NCI-H2196 treated with DMSO at 0.1 percent for 48 hours (cell line): ENCODE measurements around the gene CC2D2A.
"Not testable (repeated sequence)": the region's sequence is repeated elsewhere in the genome, so short reads cannot be mapped to it uniquely, and the experiment has no call there.

Experiments used
- DNase-seq: peaks from one replicate; lab custom pipeline; 2025; ENCODE audit not compliant: unreplicated experiment; lab: John Stamatoyannopoulos, UW

The CC2D2A gene

GRCh38 chr4:15513545-15513944 is 43.9 kb downstream of the CC2D2A start:
- no peak for DNase-seq

- no peak for DNase-seq
Measured at GRCh38 chr4:15515106-15515505, 45.4 kb downstream of the CC2D2A start.

- no peak for DNase-seq
Measured at GRCh38 chr4:15516494-15516893, 46.8 kb downstream of the CC2D2A start.

- not testable (repeated sequence) for DNase-seq
Measured at GRCh38 chr4:15517681-15518080, 48.0 kb downstream of the CC2D2A start.

GRCh38 chr4:15521442-15522039 is 51.9 kb downstream of the CC2D2A start:
- no peak for DNase-seq

- no peak for DNase-seq
Measured at GRCh38 chr4:15525080-15525479, 55.4 kb downstream of the CC2D2A start.

GRCh38 chr4:15526924-15527592 is 57.4 kb downstream of the CC2D2A start:
- DNase-seq: no peak

- DNase-seq: no peak
Measured at GRCh38 chr4:15531792-15532191, 62.1 kb downstream of the CC2D2A start.

GRCh38 chr4:15533817-15534216 is 64.1 kb downstream of the CC2D2A start:
- DNase-seq: no peak

GRCh38 chr4:15535599-15535998 is 65.9 kb downstream of the CC2D2A start:
- no peak for DNase-seq

- DNase-seq: no peak
Measured at GRCh38 chr4:15536552-15537499, 67.1 kb downstream of the CC2D2A start.

- DNase-seq: no peak
Measured at GRCh38 chr4:15541941-15542340, 72.3 kb downstream of the CC2D2A start.

GRCh38 chr4:15542760-15543159 is 73.1 kb downstream of the CC2D2A start:
- DNase-seq: no peak

- DNase-seq: no peak
Measured at GRCh38 chr4:15543537-15544247, 74.0 kb downstream of the CC2D2A start.

GRCh38 chr4:15544248-15544729 is 74.6 kb downstream of the CC2D2A start:
- no peak for DNase-seq

- DNase-seq: no peak
Measured at GRCh38 chr4:15545371-15545770, 75.7 kb downstream of the CC2D2A start.

- DNase-seq: no peak
Measured at GRCh38 chr4:15547392-15547791, 77.7 kb downstream of the CC2D2A start.

- no peak for DNase-seq
Measured at GRCh38 chr4:15550491-15550890, 80.8 kb downstream of the CC2D2A start.

- DNase-seq: no peak
Measured at GRCh38 chr4:15551740-15552446, 82.2 kb downstream of the CC2D2A start.

GRCh38 chr4:15552557-15553362 is 83.1 kb downstream of the CC2D2A start:
- no peak for DNase-seq
